ENCODE data around the gene PATJ.
"Not testable (repeated sequence)": the region's sequence is repeated elsewhere in the genome, so short reads cannot be mapped to it uniquely, and the experiment has no call there.

PATJ gene

DNA sequence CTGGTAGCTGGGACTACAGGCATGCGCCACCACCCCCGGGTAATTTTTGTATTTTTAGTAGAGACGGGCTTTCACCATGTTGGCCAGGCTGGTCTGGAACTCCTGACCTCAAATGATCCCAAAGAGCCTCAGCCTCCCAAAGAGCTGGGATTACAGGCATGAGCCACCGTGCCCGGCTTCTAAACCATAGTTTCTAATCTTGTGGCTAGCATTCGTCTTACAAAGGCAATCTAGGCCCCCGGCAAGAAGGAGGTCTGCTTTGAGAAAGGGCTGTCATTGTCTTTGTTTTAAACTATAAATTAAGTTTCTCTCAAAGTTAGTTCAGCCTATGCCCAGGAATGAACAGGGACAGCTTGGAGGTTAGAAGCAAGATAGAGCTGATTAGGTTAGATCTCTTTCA is 442.1 kb downstream of the PATJ start:
- no peak overlapping the region for H3K27ac ChIP-seq
- no peaks in the 10 kb centered on the region for H3K79me2 ChIP-seq
- TF ChIP-seq, protein P1, sequence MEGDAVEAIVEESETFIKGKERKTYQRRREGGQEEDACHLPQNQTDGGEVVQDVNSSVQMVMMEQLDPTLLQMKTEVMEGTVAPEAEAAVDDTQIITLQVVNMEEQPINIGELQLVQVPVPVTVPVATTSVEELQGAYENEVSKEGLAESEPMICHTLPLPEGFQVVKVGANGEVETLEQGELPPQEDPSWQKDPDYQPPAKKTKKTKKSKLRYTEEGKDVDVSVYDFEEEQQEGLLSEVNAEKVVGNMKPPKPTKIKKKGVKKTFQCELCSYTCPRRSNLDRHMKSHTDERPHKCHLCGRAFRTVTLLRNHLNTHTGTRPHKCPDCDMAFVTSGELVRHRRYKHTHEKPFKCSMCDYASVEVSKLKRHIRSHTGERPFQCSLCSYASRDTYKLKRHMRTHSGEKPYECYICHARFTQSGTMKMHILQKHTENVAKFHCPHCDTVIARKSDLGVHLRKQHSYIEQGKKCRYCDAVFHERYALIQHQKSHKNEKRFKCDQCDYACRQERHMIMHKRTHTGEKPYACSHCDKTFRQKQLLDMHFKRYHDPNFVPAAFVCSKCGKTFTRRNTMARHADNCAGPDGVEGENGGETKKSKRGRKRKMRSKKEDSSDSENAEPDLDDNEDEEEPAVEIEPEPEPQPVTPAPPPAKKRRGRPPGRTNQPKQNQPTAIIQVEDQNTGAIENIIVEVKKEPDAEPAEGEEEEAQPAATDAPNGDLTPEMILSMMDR (IDR thresholded peaks at IDR 0.05), result no peak
- H3K4me2 ChIP-seq (ENCODE audit: low read length), result no peak overlapping the region
- H3K9me3 ChIP-seq (ENCODE audit: control insufficient read depth, low read length), result no peaks in the 10 kb centered on the region
- no peak overlapping the region for H3K4me3 ChIP-seq (ENCODE audit: low read depth, low read length)
- no peaks in the 10 kb centered on the region for H3K4me1 ChIP-seq
- H2AFZ ChIP-seq, result no peak overlapping the region
- no peak overlapping the region for H3K9ac ChIP-seq
- no peaks in the 10 kb centered on the region for H3K36me3 ChIP-seq (ENCODE audit: control insufficient read depth, insufficient read depth, low read length)
- H3K27me3 ChIP-seq (ENCODE audit: control insufficient read depth, insufficient read depth, low read length), result no peaks in the 10 kb centered on the region

DNA sequence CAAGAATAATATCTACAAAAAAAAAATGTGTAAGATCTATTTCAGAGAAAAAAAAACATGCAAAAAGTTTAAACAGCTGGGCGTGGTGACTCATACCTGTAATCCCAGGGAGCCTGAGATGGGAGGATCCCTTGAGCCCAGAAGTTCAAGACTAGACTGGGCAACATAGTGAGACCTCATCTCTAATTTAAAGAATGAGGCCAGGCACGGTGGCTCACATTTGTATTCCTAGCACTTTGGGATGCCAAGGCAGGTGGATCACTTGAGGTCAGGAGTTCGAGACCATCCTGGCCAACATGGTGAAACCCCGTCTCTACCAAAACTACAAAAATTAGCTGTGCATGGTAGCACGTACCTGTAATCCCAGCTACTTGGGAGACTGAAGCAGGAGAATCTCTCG is 443.0 kb downstream of the PATJ start:
- not testable (repeated sequence) for H3K36me3 ChIP-seq (ENCODE audit: control insufficient read depth, insufficient read depth, low read length); H3K4me1 ChIP-seq; H2AFZ ChIP-seq; H3K27me3 ChIP-seq (ENCODE audit: control insufficient read depth, insufficient read depth, low read length); H3K9me3 ChIP-seq (ENCODE audit: control insufficient read depth, low read length); H3K9ac ChIP-seq; H3K27ac ChIP-seq; H3K4me2 ChIP-seq (ENCODE audit: low read length); H3K79me2 ChIP-seq; H3K4me3 ChIP-seq (ENCODE audit: low read depth, low read length)

DNA sequence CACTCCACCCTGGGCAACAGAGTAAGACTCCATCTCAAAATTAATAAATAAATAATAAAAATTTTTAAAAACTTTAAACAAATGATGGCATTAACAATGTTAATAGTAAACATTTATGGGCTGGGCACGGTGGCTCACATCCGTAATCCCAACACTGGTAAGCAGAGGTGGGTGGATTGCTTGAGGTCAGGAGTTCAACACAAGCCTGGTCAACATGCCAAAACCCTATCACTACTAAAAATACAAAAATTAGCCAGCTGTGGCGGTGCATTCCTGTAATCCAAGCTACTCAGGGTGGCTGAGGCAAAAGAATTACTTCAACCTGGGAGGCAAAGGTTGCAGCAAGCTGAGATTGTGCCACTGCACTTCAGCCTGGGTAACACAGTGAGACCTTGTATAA is 443.4 kb downstream of the PATJ start:
- H3K4me1 ChIP-seq, result no peaks in the 10 kb centered on the region
- H3K4me3 ChIP-seq (ENCODE audit: low read depth, low read length), result no peak overlapping the region
- H2AFZ ChIP-seq, result no peak overlapping the region
- H3K27ac ChIP-seq, result no peak overlapping the region
- H3K4me2 ChIP-seq (ENCODE audit: low read length), result no peak overlapping the region
- TF ChIP-seq, protein P1 (IDR thresholded peaks at IDR 0.05), result no peak
- no peaks in the 10 kb centered on the region for H3K79me2 ChIP-seq
- H3K27me3 ChIP-seq (ENCODE audit: control insufficient read depth, insufficient read depth, low read length), result no peaks in the 10 kb centered on the region
- H3K9ac ChIP-seq, result no peak overlapping the region
- no peaks in the 10 kb centered on the region for H3K36me3 ChIP-seq (ENCODE audit: control insufficient read depth, insufficient read depth, low read length)
- H3K9me3 ChIP-seq (ENCODE audit: control insufficient read depth, low read length), result no peaks in the 10 kb centered on the region

DNA sequence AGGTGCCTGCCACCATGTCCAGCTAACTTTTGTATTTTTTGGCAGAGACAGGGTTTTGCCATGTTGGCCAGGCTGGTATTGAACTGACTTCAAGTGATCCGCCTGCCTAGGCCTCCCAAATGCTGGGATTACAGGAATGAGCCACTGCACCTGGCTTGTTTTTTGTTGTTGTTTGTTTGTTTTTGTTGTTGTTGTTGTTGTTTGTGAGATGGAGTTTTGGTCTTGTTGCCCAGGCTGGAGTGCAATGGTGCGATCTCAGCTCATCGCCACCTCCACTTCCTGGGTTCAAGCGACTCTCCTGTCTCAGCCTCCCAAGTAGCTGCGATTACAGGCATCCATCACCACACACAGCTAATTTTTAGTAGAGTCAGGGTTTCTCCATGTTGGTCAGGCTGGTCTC is 445.3 kb downstream of the PATJ start:
- H3K4me2 ChIP-seq (ENCODE audit: low read length), result no peak overlapping the region
- H3K79me2 ChIP-seq, result no peaks in the 10 kb centered on the region
- no peaks in the 10 kb centered on the region for H3K27me3 ChIP-seq (ENCODE audit: control insufficient read depth, insufficient read depth, low read length)
- no peak overlapping the region for H2AFZ ChIP-seq
- TF ChIP-seq, protein P1 (IDR thresholded peaks at IDR 0.05), result no peak
- no peaks in the 10 kb centered on the region for H3K9me3 ChIP-seq (ENCODE audit: control insufficient read depth, low read length)
- no peak overlapping the region for H3K27ac ChIP-seq
- no peak overlapping the region for H3K4me3 ChIP-seq (ENCODE audit: low read depth, low read length)
- no peaks in the 10 kb centered on the region for H3K36me3 ChIP-seq (ENCODE audit: control insufficient read depth, insufficient read depth, low read length)
- no peaks in the 10 kb centered on the region for H3K4me1 ChIP-seq
- H3K9ac ChIP-seq, result no peak overlapping the region

DNA sequence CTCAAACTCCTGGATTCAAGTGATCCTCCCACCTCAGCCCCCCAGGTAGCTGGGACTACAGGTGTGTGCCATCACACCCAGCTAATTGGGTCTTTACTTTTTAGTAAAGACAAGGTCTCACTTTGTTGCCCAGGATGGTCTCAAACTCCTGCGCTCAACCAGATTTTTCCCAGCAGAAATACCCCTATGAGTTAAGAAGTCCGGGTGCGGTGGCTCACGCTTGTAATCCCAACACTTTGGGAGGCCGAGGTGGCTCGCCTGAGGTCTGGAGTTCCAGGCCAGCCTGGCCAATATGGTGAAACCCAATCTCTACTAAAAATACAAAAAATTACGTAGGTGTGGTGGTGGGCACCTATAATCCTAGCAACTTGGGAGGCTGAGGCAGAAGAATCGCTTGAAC is 445.8 kb downstream of the PATJ start:
- Histone ChIP-seq H3K79me2 (no peaks in the 10 kb centered on the region), H2AFZ (no peak overlapping the region), H3K9me3 (ENCODE audit: control insufficient read depth, low read length) (no peaks in the 10 kb centered on the region), H3K36me3 (ENCODE audit: control insufficient read depth, insufficient read depth, low read length) (no peaks in the 10 kb centered on the region), H3K4me1 (no peaks in the 10 kb centered on the region), H3K4me2 (ENCODE audit: low read length) (no peak overlapping the region), H3K9ac (no peak overlapping the region), H3K4me3 (ENCODE audit: low read depth, low read length) (no peak overlapping the region), H3K27ac (no peak overlapping the region), H3K27me3 (ENCODE audit: control insufficient read depth, insufficient read depth, low read length) (no peaks in the 10 kb centered on the region)
- TF ChIP-seq, protein P1 (IDR thresholded peaks at IDR 0.05), result no peak
